WTC11 (cell line): ENCODE measurements around the gene ADRA1B.

Source experiments
- CTCF ChIP-seq: fragments of 200-600 bp; IDR thresholded peaks from 2 replicates; pipeline ENCODE4 v1.8.0; 2022; ENCODE audit warnings: antibody characterized with exemption
- ETV6 ChIP-seq: sonication (generic); formaldehyde crosslinking; IDR thresholded peaks from 2 replicates; pipeline ENCODE4 v1.8.1; 2022; ENCODE audit warnings: mild to moderate bottlenecking, missing genetic modification reagents
- HMGXB4 ChIP-seq: sonication (generic); formaldehyde crosslinking; IDR thresholded peaks from 2 replicates; pipeline ENCODE4 v1.8.1; 2023; ENCODE audit warnings: mild to moderate bottlenecking, moderate library complexity, missing genetic modification reagents
- IRF2 ChIP-seq: sonication (generic); formaldehyde crosslinking; IDR thresholded peaks from 2 replicates; pipeline ENCODE4 v1.8.0; 2022; ENCODE audit warnings: low read depth, missing genetic modification reagents, borderline replicate concordance
- USF2 ChIP-seq: sonication (generic); formaldehyde crosslinking; IDR thresholded peaks from 2 replicates; pipeline ENCODE4 v1.8.1; 2023; ENCODE audit warnings: mild to moderate bottlenecking, missing genetic modification reagents, moderate library complexity

GRCh38 chr5:160018945-160019625, 102.8 kb downstream of the ADRA1B start:
- no peak for TF ChIP-seq ETV6 (CRISPR knock-in tag)
- TF ChIP-seq HMGXB4: no peak
- TF ChIP-seq CTCF: no peak
- TF ChIP-seq USF2 (CRISPR knock-in tag): no peak
- TF ChIP-seq IRF2: no peak
